ENCODE data around the gene ARMC9. TPM values are rescaled to one million over a fixed set of nuclear protein-coding genes. Genes with fewer than 3 reads are reported as not detected.

The ARMC9 gene
- total RNA-seq, 6 donors from 2014 or later = 26.7 to 145 (median 61.0) TPM

DNA sequence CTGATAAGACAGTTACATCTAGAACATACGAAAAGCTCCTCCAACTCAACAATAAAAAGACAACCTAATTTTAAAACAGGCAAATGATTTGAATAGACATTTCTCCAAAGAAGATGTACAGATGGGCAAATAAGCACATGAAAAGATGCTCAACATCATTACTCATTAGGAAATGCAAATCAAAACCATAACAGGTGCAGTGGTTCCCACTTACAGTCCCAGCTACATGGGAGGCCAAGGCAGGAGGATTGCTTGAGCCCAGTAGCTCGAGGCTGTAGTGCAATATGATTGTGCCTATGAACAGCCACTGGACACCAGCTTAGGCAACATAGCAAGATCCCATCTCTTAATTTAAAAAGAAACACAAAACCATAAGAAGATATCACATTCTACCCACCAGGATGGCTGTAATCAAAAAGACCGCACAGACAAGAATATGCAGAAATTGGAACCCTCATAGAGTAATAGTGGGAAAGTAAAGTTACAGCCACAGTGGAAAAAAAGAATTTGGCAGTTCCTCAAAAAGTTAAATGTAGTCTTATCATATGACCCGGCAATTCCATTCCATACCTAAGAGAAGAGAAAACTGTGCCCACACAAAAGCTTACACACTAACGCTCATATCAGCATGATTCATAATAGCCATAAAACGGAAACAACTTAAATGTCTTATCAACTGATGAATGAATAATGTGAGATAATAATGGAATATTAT is 30.5 kb upstream of the ARMC9 start:
- TF ChIP-seq POLR2A (IDR thresholded peaks at IDR 0.05) (no peak), POLR2AphosphoS5 (IDR thresholded peaks at IDR 0.05) (no peak), EP300 (IDR thresholded peaks at IDR 0.05) (no peak)
- TF ChIP-seq, protein P1, sequence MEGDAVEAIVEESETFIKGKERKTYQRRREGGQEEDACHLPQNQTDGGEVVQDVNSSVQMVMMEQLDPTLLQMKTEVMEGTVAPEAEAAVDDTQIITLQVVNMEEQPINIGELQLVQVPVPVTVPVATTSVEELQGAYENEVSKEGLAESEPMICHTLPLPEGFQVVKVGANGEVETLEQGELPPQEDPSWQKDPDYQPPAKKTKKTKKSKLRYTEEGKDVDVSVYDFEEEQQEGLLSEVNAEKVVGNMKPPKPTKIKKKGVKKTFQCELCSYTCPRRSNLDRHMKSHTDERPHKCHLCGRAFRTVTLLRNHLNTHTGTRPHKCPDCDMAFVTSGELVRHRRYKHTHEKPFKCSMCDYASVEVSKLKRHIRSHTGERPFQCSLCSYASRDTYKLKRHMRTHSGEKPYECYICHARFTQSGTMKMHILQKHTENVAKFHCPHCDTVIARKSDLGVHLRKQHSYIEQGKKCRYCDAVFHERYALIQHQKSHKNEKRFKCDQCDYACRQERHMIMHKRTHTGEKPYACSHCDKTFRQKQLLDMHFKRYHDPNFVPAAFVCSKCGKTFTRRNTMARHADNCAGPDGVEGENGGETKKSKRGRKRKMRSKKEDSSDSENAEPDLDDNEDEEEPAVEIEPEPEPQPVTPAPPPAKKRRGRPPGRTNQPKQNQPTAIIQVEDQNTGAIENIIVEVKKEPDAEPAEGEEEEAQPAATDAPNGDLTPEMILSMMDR (IDR thresholded peaks at IDR 0.05) = no peak
- no peak overlapping the region for H3K27ac ChIP-seq

DNA sequence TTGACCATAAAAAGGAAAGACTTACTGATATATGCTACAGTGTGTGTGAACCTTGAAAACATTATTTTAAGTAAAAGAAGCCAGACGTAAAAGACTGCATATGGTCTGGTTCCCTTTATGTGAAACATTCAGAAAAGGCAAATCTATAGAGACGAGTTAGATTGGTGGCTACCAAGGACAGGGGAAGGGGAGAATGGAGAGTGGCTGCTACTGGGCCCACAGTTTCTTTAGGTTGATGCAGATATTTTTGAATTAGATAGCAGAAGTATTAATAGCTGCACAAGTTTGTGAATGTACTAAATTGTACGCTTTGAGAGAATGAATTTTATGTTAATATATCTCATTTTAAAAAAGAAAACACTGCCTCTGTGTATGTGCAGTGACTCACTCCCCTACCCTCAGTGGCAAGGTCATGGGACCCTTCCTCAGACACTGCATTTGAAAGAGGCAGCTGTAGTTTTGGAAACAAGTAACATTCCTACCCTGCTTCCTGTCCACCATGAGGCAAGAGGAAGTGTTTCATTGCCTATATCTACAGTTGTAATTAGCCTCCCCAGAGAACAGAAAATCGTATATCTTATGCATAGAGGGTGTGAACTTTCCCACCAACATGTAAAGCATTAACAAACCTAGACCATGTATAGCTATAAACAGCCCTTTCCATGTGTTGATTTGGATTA is 29.8 kb upstream of the ARMC9 start:
- Histone ChIP-seq H3K4me3 (no peak overlapping the region), H3K4me1 (peaks cover 0 to 5% (median 0%) of the 10 kb centered on the region in 4 donors), H3K27me3 (no peaks in the 10 kb centered on the region), H3K27ac (peak overlapping the region in 1 of 4 donors; percentile 7), H3K36me3 (peaks cover 13 to 71% (median 37%) of the 10 kb centered on the region in 4 donors), H3K9me3 (no peaks in the 10 kb centered on the region)
- ATAC-seq (ENCODE audit: low FRiP score in 2 of 2) (peak in 1 of 2 donors; percentile 40), DNase-seq (no peak)
- WGBS, 2 donors = 78% methylated on average over 4 of the region's 4 CpGs
- TF ChIP-seq, protein P1 (IDR thresholded peaks at IDR 0.05) = no peak
- TF ChIP-seq EP300 (IDR thresholded peaks at IDR 0.05) = no peak
- no peak for TF ChIP-seq POLR2A (IDR thresholded peaks at IDR 0.05)
- TF ChIP-seq POLR2AphosphoS5 (IDR thresholded peaks at IDR 0.05) = no peak

More for the DNA sequence above, 30.5 kb upstream of the ARMC9 start:
- Histone ChIP-seq H3K9me3 (no peaks in the 10 kb centered on the region), H3K27me3 (no peaks in the 10 kb centered on the region), H3K4me3 (no peak overlapping the region), H3K4me1 (peaks cover 0 to 5% (median 0%) of the 10 kb centered on the region in 4 donors), H3K36me3 (peaks cover 13 to 74% (median 34%) of the 10 kb centered on the region in 4 donors)
- 83% methylated on average over 6 of the region's 6 CpGs for WGBS, 2 donors
- DNase-seq = no peak
- ATAC-seq (ENCODE audit: low FRiP score in 2 of 2) = no peak

DNA sequence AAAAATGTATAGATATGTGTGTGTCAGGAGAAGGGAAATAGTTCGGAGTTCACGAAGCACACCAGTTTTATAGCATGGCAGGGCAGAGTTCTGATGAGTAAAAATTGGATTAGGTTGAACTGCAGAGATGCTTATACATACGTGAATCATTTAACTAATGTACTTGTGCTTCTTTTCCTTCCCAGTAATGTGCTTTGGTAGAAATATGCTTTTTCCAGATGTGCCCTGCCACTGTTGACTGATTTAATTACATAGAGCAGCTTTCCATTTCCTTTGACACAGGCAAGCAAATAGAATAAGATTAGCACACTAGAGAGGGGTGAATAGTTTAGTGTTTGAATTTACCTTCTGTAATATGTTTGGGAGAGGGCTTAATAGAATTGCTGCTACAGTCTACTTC is 28.9 kb upstream of the ARMC9 start:
- Histone ChIP-seq H3K4me1 (peaks cover 0 to 5% (median 3%) of the 10 kb centered on the region in 4 donors), H3K9me3 (no peaks in the 10 kb centered on the region), H3K27me3 (no peaks in the 10 kb centered on the region), H3K27ac (no peak overlapping the region), H3K4me3 (no peak overlapping the region), H3K36me3 (peaks cover 13 to 62% (median 37%) of the 10 kb centered on the region in 4 donors)
- 75 to 95% methylated on average over 3 of the region's 3 CpGs for WGBS, 2 donors
- TF ChIP-seq POLR2A (IDR thresholded peaks at IDR 0.05) (no peak), POLR2AphosphoS5 (IDR thresholded peaks at IDR 0.05) (no peak), EP300 (IDR thresholded peaks at IDR 0.05) (no peak)
- TF ChIP-seq, protein P1 (IDR thresholded peaks at IDR 0.05) = no peak
- ATAC-seq (ENCODE audit: low FRiP score in 2 of 2) (no peak), DNase-seq (no peak)

DNA sequence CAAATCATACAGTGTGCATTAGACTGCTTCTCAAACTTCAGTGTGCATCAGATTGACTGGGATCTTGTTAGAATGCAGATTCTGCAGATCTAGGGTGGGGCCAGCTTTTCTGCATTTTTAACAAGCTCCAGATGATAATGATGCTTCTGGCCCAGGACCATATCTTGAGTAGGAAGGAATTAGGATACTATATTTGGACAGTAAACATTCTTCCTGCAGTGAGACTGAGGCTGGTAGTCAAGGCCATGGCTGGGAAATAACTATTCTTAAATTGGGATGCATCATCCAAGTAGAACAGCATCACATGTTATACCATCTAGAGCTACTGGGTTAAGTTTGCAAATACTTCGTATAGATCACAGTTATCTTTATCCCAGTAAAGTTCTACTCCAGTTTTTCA is 28.4 kb upstream of the ARMC9 start:
- Histone ChIP-seq H3K27me3 (no peaks in the 10 kb centered on the region), H3K27ac (no peak overlapping the region), H3K9me3 (no peaks in the 10 kb centered on the region), H3K36me3 (peaks cover 13 to 59% (median 37%) of the 10 kb centered on the region in 4 donors), H3K4me3 (no peak overlapping the region), H3K4me1 (peaks cover 0 to 7% (median 4%) of the 10 kb centered on the region in 4 donors)
- TF ChIP-seq EP300 (IDR thresholded peaks at IDR 0.05) (no peak), POLR2A (IDR thresholded peaks at IDR 0.05) (no peak), POLR2AphosphoS5 (IDR thresholded peaks at IDR 0.05) (no peak)
- TF ChIP-seq, protein P1 (IDR thresholded peaks at IDR 0.05) = no peak
- WGBS, 2 donors = 63 to 72% methylated on average over 1 of the region's 1 CpG
- DNase-seq (no peak), ATAC-seq (ENCODE audit: low FRiP score in 2 of 2) (no peak)

Measured in upper lobe of left lung (tissue), 6 donors.